Neural crest cell (in vitro differentiated cells): ENCODE data around the gene CCER1. TPM values are rescaled to one million over a fixed set of nuclear protein-coding genes. Genes with fewer than 3 reads are reported as not detected.

Source experiments
- DNase-seq: peaks from one replicate; pipeline ENCODE4 v3.0.0; 2021; ENCODE audit warnings: low read depth, mixed read lengths, low spot score
- H3K27ac Mint-ChIP-seq: one replicate; pipeline ENCODE4 v1.8.0; 2021; ENCODE audit warnings: mild to moderate bottlenecking, mixed read lengths; ENCODE audit not compliant: unreplicated experiment
- H3K27me3 Mint-ChIP-seq: 2 replicates; pipeline ENCODE4 v1.8.0; 2021; ENCODE audit warnings: low read depth, mild to moderate bottlenecking, mixed read lengths
- H3K36me3 Mint-ChIP-seq: 2 replicates; pipeline ENCODE4 v1.8.0; 2021; ENCODE audit warnings: low read depth, mild to moderate bottlenecking, mixed read lengths
- H3K4me1 Mint-ChIP-seq: 2 replicates; pipeline ENCODE4 v1.8.0; 2021; ENCODE audit warnings: mixed read lengths
- H3K4me3 Mint-ChIP-seq: one replicate; pipeline ENCODE4 v1.8.0; 2021; ENCODE audit warnings: mild to moderate bottlenecking, mixed read lengths
- H3K9me3 Mint-ChIP-seq: 2 replicates; pipeline ENCODE4 v1.8.0; 2021; ENCODE audit warnings: mixed read lengths
- CTCF ChIP-seq: fragments of 200-600 bp; sonication (generic); conservative IDR thresholded peaks from 2 replicates; pipeline ENCODE4 v1.5.0; 2021; ENCODE audit warnings: antibody characterized with exemption, mild to moderate bottlenecking
- total RNA-seq: library from RNA; stranded (reverse); gene quantifications from 2 replicates; pipeline ENCODE4 v1.2.1, GENCODE V29; 2021

CCER1 gene
- total RNA-seq, 1 donor from 2014 or later: not detected

- peaks cover 3% of the 10 kb centered on the region for H3K4me1 Mint-ChIP-seq
- no peak for TF ChIP-seq CTCF
- no peaks in the 10 kb centered on the region for H3K36me3 Mint-ChIP-seq
- no peak for DNase-seq
- H3K4me3 Mint-ChIP-seq: no peak overlapping the region
- peaks cover 4% of the 10 kb centered on the region for H3K9me3 Mint-ChIP-seq
- no peaks in the 10 kb centered on the region for H3K27me3 Mint-ChIP-seq
- no peak overlapping the region for H3K27ac Mint-ChIP-seq
Measured at GRCh38 chr12:90916516-90916915, 38.5 kb downstream of the CCER1 start.

GRCh38 chr12:90915353-90915752, 39.6 kb downstream of the CCER1 start:
- Mint-ChIP-seq H3K27ac (no peak overlapping the region), H3K4me1 (peaks cover 3% of the 10 kb centered on the region), H3K36me3 (no peaks in the 10 kb centered on the region), H3K4me3 (no peak overlapping the region), H3K27me3 (no peaks in the 10 kb centered on the region), H3K9me3 (peaks cover 4% of the 10 kb centered on the region)
- no peak for TF ChIP-seq CTCF
- no peak for DNase-seq

- Mint-ChIP-seq H3K27ac (no peak overlapping the region), H3K9me3 (peaks cover 4% of the 10 kb centered on the region), H3K4me1 (peaks cover 11% of the 10 kb centered on the region), H3K4me3 (no peak overlapping the region), H3K36me3 (no peaks in the 10 kb centered on the region), H3K27me3 (no peaks in the 10 kb centered on the region)
- TF ChIP-seq CTCF: no peak
- no peak for DNase-seq
Measured at GRCh38 chr12:90910958-90911357, 44.0 kb downstream of the CCER1 start.

- Mint-ChIP-seq H3K4me1 (peaks cover 8% of the 10 kb centered on the region), H3K9me3 (peaks cover 2% of the 10 kb centered on the region), H3K27me3 (no peaks in the 10 kb centered on the region), H3K36me3 (no peaks in the 10 kb centered on the region), H3K27ac (no peak overlapping the region), H3K4me3 (no peak overlapping the region)
- peak; percentile 30 for DNase-seq
- TF ChIP-seq CTCF: peak; percentile 82
Measured at GRCh38 chr12:90909069-90909770, 45.8 kb downstream of the CCER1 start.

- Mint-ChIP-seq H3K27me3 (no peaks in the 10 kb centered on the region), H3K9me3 (peaks cover 2% of the 10 kb centered on the region), H3K27ac (peak overlapping the region; percentile 81), H3K4me3 (no peak overlapping the region), H3K4me1 (peaks cover 8% of the 10 kb centered on the region), H3K36me3 (no peaks in the 10 kb centered on the region)
- TF ChIP-seq CTCF: no peak
- DNase-seq: no peak
Measured at GRCh38 chr12:90908465-90908864, 46.5 kb downstream of the CCER1 start.
